Caco-2 (cell line): ENCODE data around the gene BPIFB1. TPM values are rescaled to one million over a fixed set of nuclear protein-coding genes. Genes with fewer than 3 reads are reported as not detected.

Experiments used
- BruUV-seq: library from RNA; stranded (reverse); fragments of 400-500 nt; replicated peaks from 2 replicates; lab custom pipeline; 2021; lab: Mats Ljungman, UMichigan
- CTCF ChIA-PET: fragments of 300-600 bp; sonication (Branson Sonifier 250); formaldehyde crosslinking; loops from one replicate; lab custom pipeline; 2022; ENCODE audit warnings: antibody characterized with exemption; lab: Charles Lee
- POLR2A ChIA-PET: fragments of 300-600 bp; sonication (Branson Sonifier 250); formaldehyde crosslinking; loops from one replicate; lab custom pipeline; 2022; ENCODE audit warnings: antibody characterized with exemption; lab: Charles Lee
- DNase-seq, 2 experiments: peaks; one replicate each; pipeline versions ENCODE4 v3.0.0 to v3.0.0-alpha.2; 2020 to 2022
- H3K27me3 ChIP-seq: replicated peaks from 2 replicates; pipeline ENCODE4 v1.6.0; 2011; ENCODE audit warnings: low read length; ENCODE audit not compliant: control insufficient read depth, insufficient read depth
- H3K36me3 ChIP-seq: 2 replicates; pipeline ENCODE4 v1.5.1; 2011; ENCODE audit warnings: low read length; ENCODE audit not compliant: control insufficient read depth, insufficient read depth
- H3K4me1 ChIP-seq: fragments of 250-450 bp; sonication (Bioruptor Pico); 2 replicates; pipeline ENCODE4 v1.5.1; 2020; ENCODE audit warnings: mild to moderate bottlenecking
- H3K4me3 ChIP-seq: 2 replicates; pipeline ENCODE4 v1.5.1; 2011; ENCODE audit warnings: low read depth, mild to moderate bottlenecking, control low read depth, low read length
- H3K9me3 ChIP-seq: fragments of 250-450 bp; sonication (Bioruptor Pico); 2 replicates; pipeline ENCODE4 v1.5.1; 2020; ENCODE audit warnings: mild to moderate bottlenecking, moderate library complexity
- H3K27ac Mint-ChIP-seq: one replicate; pipeline ENCODE4 v1.8.0; 2022; ENCODE audit warnings: mixed read lengths; ENCODE audit not compliant: unreplicated experiment
- H3K27me3 Mint-ChIP-seq: one replicate; pipeline ENCODE4 v1.8.0; 2022; ENCODE audit warnings: mixed read lengths; ENCODE audit not compliant: insufficient read depth, unreplicated experiment
- H3K36me3 Mint-ChIP-seq: one replicate; pipeline ENCODE4 v1.8.0; 2022; ENCODE audit warnings: mild to moderate bottlenecking, mixed read lengths; ENCODE audit not compliant: insufficient read depth, unreplicated experiment
- H3K4me1 Mint-ChIP-seq: one replicate; pipeline ENCODE4 v1.8.0; 2022; ENCODE audit warnings: low read depth, mixed read lengths; ENCODE audit not compliant: unreplicated experiment
- H3K4me3 Mint-ChIP-seq: one replicate; pipeline ENCODE4 v1.8.0; 2022; ENCODE audit warnings: mild to moderate bottlenecking, moderate library complexity, mixed read lengths; ENCODE audit not compliant: unreplicated experiment
- H3K9me3 Mint-ChIP-seq: one replicate; pipeline ENCODE4 v1.8.0; 2022; ENCODE audit warnings: mixed read lengths; ENCODE audit not compliant: unreplicated experiment
- intact Hi-C: fragments of 100-400 bp; cut with micrococcal nuclease; formaldehyde crosslinking; loops from one replicate; pipeline ENCODE4 v1.10.0; 2022; ENCODE audit not compliant: unreplicated experiment
- total RNA-seq: library from RNA; stranded (reverse); gene quantifications from 2 replicates; pipeline ENCODE4 v1.2.3, GENCODE V29; 2022
- TF ChIP-seq, protein P1 (sequence below), 2 experiments: fragments of 200-600 bp in 1 of 2; IDR thresholded peaks; 1 replicate in 1 of 2; 2 replicates in 1 of 2; pipeline versions ENCODE4 v1.5.1 to v1.8.0; 2011 to 2022; ENCODE audit warnings: antibody characterized with exemption in 1 of 2, control low read depth in 1 of 2, inconsistent platforms in 1 of 2, low read depth in 1 of 2, low read length in 1 of 2, mild to moderate bottlenecking in 1 of 2, moderate library complexity in 1 of 2; ENCODE audit not compliant: insufficient read depth in 1 of 2, severe bottlenecking in 1 of 2, unreplicated experiment in 1 of 2

BPIFB1 gene
- total RNA-seq, 1 experiment from 2014 or later = not detected

DNA sequence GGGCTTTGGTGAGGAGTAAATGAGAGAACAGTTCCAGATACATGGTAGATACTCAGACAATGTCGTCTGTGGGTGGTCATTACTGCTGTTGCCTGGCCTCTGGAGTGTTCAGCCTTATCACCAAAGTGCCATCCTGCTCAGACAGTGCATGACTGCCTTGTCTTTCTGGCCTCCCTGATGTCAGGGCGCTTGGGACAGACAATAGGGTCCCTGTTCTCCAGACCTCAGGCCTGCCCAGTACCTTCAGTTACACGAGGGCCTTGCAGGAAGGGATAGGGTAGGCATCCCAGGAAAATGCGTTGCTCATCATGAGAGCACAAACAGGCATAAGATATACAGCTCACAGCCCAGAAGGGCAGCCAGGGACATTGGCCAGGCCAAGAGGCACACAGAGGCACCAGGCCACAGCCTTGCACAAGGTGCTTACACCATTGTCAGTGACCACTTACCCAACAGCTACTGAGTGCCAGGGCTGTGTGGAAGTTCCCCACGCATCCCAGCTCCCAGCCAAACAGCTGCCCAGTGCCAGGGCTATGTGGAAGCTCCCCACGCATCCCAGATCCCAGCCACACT is 27.4 kb downstream of the BPIFB1 start:
- no peaks in the 10 kb centered on the region for H3K36me3 ChIP-seq
- H3K4me3 ChIP-seq = no peak overlapping the region
- intact Hi-C loops = no loop called here
- H3K9me3 Mint-ChIP-seq = no peaks in the 10 kb centered on the region
- no peaks in the 10 kb centered on the region for H3K36me3 Mint-ChIP-seq
- no peak overlapping the region for H3K27ac Mint-ChIP-seq
- H3K27me3 Mint-ChIP-seq = no peaks in the 10 kb centered on the region
- no peak for DNase-seq
- CTCF ChIA-PET = interaction anchor here (1.2 kb wide), 1 partner anchor 48 kb away, joined by 3 read pairs; no protein-coding TSS in a partner anchor
- BruUV-seq = no TSS peak
- H3K4me1 ChIP-seq = no peaks in the 10 kb centered on the region
- H3K4me1 Mint-ChIP-seq = no peaks in the 10 kb centered on the region
- no peaks in the 10 kb centered on the region for H3K27me3 ChIP-seq
- TF ChIP-seq, protein P1, sequence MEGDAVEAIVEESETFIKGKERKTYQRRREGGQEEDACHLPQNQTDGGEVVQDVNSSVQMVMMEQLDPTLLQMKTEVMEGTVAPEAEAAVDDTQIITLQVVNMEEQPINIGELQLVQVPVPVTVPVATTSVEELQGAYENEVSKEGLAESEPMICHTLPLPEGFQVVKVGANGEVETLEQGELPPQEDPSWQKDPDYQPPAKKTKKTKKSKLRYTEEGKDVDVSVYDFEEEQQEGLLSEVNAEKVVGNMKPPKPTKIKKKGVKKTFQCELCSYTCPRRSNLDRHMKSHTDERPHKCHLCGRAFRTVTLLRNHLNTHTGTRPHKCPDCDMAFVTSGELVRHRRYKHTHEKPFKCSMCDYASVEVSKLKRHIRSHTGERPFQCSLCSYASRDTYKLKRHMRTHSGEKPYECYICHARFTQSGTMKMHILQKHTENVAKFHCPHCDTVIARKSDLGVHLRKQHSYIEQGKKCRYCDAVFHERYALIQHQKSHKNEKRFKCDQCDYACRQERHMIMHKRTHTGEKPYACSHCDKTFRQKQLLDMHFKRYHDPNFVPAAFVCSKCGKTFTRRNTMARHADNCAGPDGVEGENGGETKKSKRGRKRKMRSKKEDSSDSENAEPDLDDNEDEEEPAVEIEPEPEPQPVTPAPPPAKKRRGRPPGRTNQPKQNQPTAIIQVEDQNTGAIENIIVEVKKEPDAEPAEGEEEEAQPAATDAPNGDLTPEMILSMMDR (IDR thresholded peaks at IDR 0.05; ENCODE audit: insufficient read depth in 1 of 2, low read depth in 1 of 2, low read length in 1 of 2, severe bottlenecking in 1 of 2, unreplicated experiment in 1 of 2) = no peak
- no peak overlapping the region for H3K4me3 Mint-ChIP-seq
- H3K9me3 ChIP-seq = no peaks in the 10 kb centered on the region
- POLR2A ChIA-PET = interaction anchor here (0.6 kb wide), 1 partner anchor 47 kb away, joined by 3 read pairs; no protein-coding TSS in a partner anchor

- BruUV-seq = no TSS peak
- Mint-ChIP-seq H3K4me1 (no peaks in the 10 kb centered on the region), H3K27ac (no peak overlapping the region), H3K4me3 (no peak overlapping the region), H3K27me3 (no peaks in the 10 kb centered on the region), H3K36me3 (no peaks in the 10 kb centered on the region), H3K9me3 (no peaks in the 10 kb centered on the region)
- no peaks in the 10 kb centered on the region for H3K9me3 ChIP-seq
- H3K27me3 ChIP-seq = no peaks in the 10 kb centered on the region
- intact Hi-C loops = no loop called here
- ChIA-PET CTCF (no interaction called here), POLR2A (no interaction called here)
- TF ChIP-seq, protein P1 (IDR thresholded peaks at IDR 0.05; ENCODE audit: insufficient read depth in 1 of 2, low read depth in 1 of 2, low read length in 1 of 2, severe bottlenecking in 1 of 2, unreplicated experiment in 1 of 2) = no peak
- DNase-seq = no peak
- no peaks in the 10 kb centered on the region for H3K4me1 ChIP-seq
- H3K36me3 ChIP-seq = no peaks in the 10 kb centered on the region
- H3K4me3 ChIP-seq = no peak overlapping the region
Measured at GRCh38 chr20:33311011-33311410, 28.0 kb downstream of the BPIFB1 start.

GRCh38 chr20:33311996-33312395 is 29.0 kb downstream of the BPIFB1 start:
- Histone ChIP-seq H3K36me3 (no peaks in the 10 kb centered on the region), H3K4me1 (no peaks in the 10 kb centered on the region), H3K27me3 (no peaks in the 10 kb centered on the region), H3K4me3 (no peak overlapping the region), H3K9me3 (no peaks in the 10 kb centered on the region)
- Mint-ChIP-seq H3K4me3 (no peak overlapping the region), H3K27ac (no peak overlapping the region), H3K9me3 (no peaks in the 10 kb centered on the region), H3K36me3 (no peaks in the 10 kb centered on the region), H3K4me1 (no peaks in the 10 kb centered on the region), H3K27me3 (peaks cover under 1% of the 10 kb centered on the region)
- no peak for DNase-seq
- TF ChIP-seq, protein P1 (IDR thresholded peaks at IDR 0.05; ENCODE audit: insufficient read depth in 1 of 2, low read depth in 1 of 2, low read length in 1 of 2, severe bottlenecking in 1 of 2, unreplicated experiment in 1 of 2) = no peak
- CTCF ChIA-PET = no interaction called here
- POLR2A ChIA-PET = no interaction called here
- no TSS peak for BruUV-seq
- intact Hi-C loops = no loop called here
